NCI-H2081 (cell line): ENCODE results near the gene ELN.

Experiments used
- DNase-seq, 2 experiments: peaks; one replicate each; lab custom pipeline; 2025; lab: John Stamatoyannopoulos, UW

The ELN gene

DNA sequence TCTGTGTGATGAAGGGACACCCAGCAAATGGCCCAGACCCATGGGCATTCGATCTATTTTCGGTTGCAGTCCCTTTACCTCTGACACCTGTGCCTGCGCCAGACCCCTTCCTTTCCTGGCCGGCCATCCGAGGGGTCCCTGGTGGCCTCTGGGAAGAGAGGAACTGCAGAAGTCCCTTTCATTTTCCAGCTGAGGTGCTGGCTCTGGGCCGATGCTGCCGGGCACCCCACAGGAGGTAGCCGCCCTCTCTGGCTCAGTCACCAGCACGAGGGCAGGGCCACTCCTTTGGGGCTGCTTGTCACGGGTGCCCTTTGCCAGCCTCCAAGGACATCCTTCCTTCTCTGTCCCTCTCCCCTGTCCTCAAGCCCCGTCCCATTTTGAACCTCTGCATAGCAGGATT, 4.2 kb upstream of the ELN start:
- DNase-seq = no peak

- no peak for DNase-seq
Measured at GRCh38 chr7:74025146-74025545, 2.8 kb upstream of the ELN start.

DNA sequence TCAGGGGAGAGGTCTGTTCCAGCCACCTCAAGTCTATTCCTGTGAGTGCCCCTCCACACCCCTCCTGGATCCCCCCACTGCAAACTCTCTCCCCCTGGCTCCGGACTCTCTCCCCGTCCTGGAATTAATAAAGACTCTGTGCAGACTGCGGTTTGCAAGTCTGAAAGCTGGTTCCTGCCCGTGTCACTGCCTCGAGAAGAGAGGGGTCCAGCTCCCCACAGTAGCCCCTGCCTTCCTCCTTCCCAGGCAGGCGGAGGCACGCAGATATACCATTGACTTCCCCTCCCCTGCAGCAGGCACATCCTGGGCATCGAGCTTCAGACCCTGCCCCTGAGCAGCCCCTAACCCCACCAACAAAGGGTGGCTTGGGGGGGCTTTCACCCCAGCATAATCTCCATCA, 2.2 kb upstream of the ELN start:
- no peak for DNase-seq

DNA sequence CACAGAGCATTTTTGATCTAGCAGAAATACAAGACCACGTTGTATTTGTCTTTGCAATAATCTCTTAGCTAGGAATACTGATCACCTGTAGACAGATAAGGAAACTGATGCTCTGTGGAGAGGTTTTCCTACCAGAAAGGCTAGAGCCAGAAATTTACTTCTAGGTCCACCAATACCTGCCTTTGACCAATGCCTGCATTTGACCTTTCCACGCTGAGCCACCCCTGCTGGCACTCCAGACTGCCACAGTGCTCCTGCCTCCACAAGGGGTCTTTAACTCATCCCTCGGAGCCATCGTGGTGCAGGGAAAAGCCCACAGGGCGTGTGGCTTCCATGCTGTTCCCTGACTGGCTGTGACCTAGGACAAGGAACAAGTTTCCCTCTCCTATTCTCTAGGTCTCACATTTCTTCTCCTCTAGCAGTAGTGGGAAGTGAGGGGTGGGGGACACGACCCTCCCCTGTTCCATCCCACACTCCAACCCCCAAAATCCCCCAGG, 1.5 kb upstream of the ELN start:
- no peak for DNase-seq

DNA sequence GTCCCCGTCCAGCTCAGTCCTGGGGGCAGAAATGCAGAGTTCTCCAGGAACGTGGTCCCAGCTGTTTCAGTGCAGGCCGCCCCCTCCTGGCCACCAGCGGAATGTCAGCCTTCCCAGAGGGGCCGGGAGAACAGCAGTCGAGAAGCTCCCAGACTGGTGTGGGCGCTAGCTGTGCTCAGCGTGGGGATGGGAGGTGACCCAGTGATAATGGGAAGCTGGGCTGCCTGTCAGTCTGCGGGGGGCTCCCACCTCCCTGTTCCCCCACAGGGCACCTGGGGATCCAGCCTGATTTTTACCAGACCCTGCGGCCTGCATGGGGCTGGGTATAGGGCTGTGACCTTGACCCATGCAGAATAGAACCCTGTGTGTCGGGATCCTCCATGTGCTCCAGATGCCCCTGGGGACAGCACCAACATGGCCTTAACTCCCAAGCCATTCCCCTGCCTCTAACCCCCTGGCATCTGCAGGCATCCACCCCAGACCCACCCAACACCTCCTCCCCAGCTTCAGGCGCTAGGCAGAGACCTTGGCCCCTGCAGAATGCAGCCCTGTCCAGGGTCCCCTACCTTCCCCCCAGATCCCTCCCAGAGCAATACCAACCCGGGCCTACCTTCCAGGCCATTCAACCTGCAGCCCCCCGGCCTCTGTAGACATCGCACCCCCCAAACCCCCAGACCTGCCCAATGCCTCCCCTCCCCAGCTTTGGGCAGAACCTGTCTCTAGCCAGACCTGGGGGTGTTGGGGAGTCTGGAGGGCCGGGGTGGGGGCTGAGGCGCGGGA, 880 bp upstream of the ELN start:
- peak; percentile 57 to 66 for DNase-seq

- DNase-seq = no peak
Measured at GRCh38 chr7:74028321-74028838, 407 bp downstream of the ELN start.

GRCh38 chr7:74029089-74029785, 1.3 kb downstream of the ELN start:
- no peak for DNase-seq

- DNase-seq = no peak
Measured at GRCh38 chr7:74029991-74030415, 2.0 kb downstream of the ELN start.

GRCh38 chr7:74030861-74031260, 2.9 kb downstream of the ELN start:
- no peak for DNase-seq

GRCh38 chr7:74031403-74032190, 3.6 kb downstream of the ELN start:
- DNase-seq = no peak

DNA sequence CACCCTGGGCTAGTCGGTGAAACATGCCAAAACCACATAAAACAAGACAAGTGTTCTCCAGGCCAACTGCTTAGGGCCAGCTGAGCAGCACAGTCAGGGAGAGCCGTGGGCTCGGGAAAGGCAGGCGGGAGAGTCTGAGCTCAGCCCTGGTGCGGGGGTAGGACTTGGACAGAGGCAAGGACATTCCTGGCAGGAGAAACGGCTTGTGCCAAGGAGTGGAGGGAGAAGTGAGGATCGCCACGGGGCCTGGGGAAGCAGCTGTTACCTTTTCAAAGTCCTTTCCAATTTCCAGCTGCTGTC, 4.2 kb downstream of the ELN start:
- DNase-seq = no peak

- DNase-seq = no peak
Measured at GRCh38 chr7:74032624-74033371, 4.8 kb downstream of the ELN start.

DNA sequence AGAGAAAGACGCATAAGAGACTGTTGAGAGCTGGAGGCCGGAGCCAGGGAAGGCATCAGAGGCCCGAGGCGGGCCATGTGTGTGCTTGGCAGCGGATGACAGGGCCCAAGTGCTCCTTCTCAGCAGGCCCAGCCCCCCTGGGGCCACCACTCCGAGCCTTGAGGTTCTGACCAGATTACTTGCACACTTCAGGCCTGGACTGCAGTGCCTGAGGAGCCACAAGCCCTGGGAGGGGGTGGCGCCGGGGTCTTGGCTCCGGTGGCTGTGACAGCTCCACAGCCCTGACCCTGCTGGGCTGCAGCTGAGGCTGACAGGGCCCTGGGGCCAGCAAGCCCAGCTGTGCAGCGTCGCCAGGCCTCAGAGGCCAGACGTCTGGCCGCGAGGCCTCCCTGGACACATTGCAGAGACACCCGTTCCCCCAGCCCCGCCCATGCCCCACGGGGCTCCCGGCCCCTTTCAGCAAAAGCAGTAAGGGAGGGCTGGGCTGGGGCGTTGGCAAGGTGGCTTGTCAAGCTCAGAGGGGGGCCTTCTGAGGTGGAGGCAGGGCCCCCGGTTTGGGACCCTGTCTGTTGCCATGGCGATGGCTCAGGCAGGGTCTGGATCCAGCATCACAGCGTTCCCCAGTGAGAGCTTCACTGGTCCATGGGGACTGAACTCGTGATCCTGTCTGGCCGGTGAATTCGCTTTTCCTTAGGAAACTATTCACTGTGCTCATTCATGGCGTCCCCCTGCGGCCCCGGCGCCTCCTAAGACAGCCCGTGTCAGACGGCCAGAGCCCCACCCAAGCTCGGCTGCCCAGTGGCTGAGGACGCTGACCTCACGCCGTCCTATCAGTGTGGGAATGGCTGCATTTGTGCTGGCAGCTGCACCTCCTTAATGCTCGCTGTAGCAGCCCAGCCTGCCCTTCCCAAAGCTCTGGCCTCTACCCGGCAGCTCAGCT, 5.7 kb downstream of the ELN start:
- DNase-seq = no peak

DNA sequence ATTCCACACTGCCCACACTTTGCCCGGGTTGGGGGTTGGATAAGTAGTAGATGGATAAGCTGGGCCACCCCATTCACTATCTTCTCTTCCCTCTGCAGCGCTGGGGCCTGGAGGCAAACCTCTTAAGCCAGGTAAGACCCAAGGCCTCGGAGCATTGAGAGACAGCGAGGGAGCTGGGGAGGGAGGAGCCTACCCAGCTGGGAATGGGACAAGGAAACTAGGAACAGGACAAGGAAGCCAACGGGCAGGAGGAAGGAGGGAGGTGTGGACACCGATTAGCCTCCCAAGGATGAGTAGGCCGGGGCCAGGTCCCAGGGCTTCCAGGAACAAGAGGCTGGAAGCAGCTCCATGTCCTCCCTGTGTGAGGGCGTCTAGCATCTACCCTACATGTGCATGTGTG, 9.6 kb downstream of the ELN start:
- no peak for DNase-seq

- no peak for DNase-seq
Measured at GRCh38 chr7:74038194-74038961, 10.4 kb downstream of the ELN start.

DNA sequence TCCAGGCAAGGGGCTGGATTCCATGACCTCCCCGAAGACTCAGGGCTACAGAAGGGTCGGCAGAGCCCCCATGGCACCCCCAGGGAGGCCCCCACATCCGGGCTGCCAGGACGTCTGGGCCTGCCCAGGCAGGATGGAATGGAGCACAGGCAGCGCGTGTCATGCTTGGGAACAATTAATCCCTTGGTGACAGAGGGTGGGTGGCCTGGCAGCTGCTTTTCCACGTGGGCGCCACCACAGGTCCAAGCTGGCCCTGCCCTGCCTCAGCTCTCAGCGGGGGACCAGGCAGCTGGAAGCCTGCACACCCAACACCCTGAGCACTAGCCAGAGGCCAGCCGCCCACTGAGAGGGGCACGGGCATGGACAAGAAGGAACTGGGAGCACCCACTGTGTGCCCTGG, 11.4 kb downstream of the ELN start:
- peak in 1 of 2 experiments; percentile 67 for DNase-seq

GRCh38 chr7:74040101-74040790, 12.3 kb downstream of the ELN start:
- DNase-seq = no peak

- DNase-seq = no peak
Measured at GRCh38 chr7:74040791-74041520, 13.0 kb downstream of the ELN start.
